Mammary epithelial cell (primary cell): ENCODE measurements around the gene ULK4.

Experiments used
- CTCF ChIP-seq, 2 donors: IDR thresholded peaks in 1 of 2; conservative IDR thresholded peaks in 1 of 2; 2 replicates each; pipeline ENCODE4 v1.5.1; 2011 to 2012; ENCODE audit warnings: inconsistent platforms in 2 of 2, low read length in 2 of 2, mild to moderate bottlenecking in 2 of 2, control low read depth in 1 of 2, low read depth in 1 of 2; ENCODE audit not compliant: insufficient read depth in 1 of 2; ENCODE audit errors: extremely low read depth in 1 of 2
- EZH2 ChIP-seq: IDR thresholded peaks from 2 replicates; pipeline ENCODE4 v1.6.1; 2012; ENCODE audit warnings: low read length, inconsistent platforms, borderline replicate concordance

DNA sequence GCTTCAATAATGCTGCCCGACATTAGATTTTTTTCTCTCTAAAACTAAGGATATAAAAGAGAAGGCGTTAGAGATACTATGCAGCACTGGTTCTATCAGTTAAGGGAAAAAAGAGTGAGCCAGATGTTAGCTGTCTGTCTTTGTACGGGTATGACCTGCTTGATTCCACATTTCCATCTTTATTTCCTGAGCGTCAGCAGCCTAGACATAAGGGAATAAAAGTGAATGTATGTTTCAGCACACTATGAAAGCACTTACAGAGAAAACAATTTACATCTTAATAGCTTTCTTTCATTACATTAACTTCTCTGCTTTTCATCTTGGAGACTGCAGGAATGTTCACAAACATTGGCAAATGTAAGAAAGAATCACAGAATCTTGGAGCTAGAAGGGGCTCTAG is 443.3 kb downstream of the ULK4 start:
- TF ChIP-seq EZH2, result no peak
- TF ChIP-seq CTCF (conservative IDR thresholded peaks at IDR 0.05 in 1 of 2, IDR thresholded peaks at IDR 0.05 in 1 of 2; ENCODE audit: extremely low read depth in 1 of 2, insufficient read depth in 1 of 2, low read depth in 1 of 2, low read length in 2 of 2), result no peak
